ENCODE measurements around the gene ILKAP.

The ILKAP gene

DNA sequence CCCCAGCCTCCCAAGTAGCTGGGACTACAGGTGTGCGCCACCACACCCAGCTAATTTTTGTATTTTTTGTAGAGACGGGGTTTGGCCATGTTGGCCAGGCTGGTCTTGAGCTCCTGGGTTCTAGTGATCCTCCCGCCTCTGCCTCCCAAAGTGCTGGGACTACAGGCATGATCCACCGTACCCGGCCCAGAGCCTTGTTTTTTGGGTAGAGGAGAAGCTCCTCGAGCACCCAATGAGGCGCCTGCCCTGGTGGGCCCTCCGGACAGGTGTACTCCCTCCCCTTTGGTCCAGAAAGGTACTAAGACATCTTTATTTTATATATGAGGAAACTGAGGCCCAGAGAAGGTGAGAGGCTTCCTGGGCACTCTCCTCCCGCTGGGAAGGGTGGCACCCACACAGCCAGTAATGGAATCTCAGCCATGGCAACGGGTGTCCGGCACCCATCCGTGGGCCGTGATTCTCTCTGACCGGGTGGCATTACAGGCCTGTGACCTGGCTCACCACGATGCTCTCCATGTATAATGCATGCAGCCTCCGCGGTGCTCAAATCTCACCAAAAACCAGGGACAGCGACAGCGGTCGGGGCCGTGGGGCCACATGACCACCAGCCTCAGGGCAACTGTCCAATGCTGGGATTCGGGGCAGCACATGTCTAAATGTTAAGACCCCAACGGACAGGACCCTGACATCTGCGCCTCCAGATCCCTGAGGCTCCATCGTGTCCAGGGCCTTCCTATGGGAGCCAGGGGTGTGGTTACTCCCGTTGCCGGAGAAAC is 81.8 kb downstream of the ILKAP start:
- DNase-seq: no peak

GRCh38 chr2:238120463-238121298 is 82.8 kb downstream of the ILKAP start:
- DNase-seq: no peak

Data from CD4-positive, alpha-beta T cell treated with Interleukin-4 for 4 hours (primary cell).